HepG2 (cell line): Measurements from ENCODE around the gene KDM3B. TPM values are rescaled to one million over a fixed set of nuclear protein-coding genes. Genes with fewer than 3 reads are reported as not detected.
A peak's percentile ranks its signal among the peaks of the same experiment; 100 is the strongest.

Experiments
- AHDC1 ChIP-seq: sonication (generic); formaldehyde crosslinking; IDR thresholded peaks from 2 replicates; pipeline ENCODE4 v1.5.1; 2020; ENCODE audit warnings: mild to moderate bottlenecking, missing genetic modification reagents, borderline replicate concordance
- BCL3 ChIP-seq: sonication (generic); formaldehyde crosslinking; IDR thresholded peaks from 2 replicates; pipeline ENCODE4 v1.5.1; 2020; ENCODE audit warnings: mild to moderate bottlenecking, missing genetic modification reagents, moderate library complexity
- CBFB ChIP-seq: sonication (generic); formaldehyde crosslinking; IDR thresholded peaks from 2 replicates; pipeline ENCODE4 v1.4.0; 2020; ENCODE audit warnings: missing genetic modification reagents
- CREB1 ChIP-seq, 2 experiments: fragments of 450-650 bp in 1 of 2; IDR thresholded peaks; 2 replicates each; pipeline ENCODE4 v1.6.1; 2016 to 2017; ENCODE audit warnings: control low read depth in 1 of 2, mild to moderate bottlenecking in 1 of 2, missing compliant biosample characterization in 1 of 2, missing genetic modification characterization in 1 of 2
- FOXA3 ChIP-seq: IDR thresholded peaks from 2 replicates; pipeline ENCODE4 v1.6.1; 2016; ENCODE audit warnings: missing genetic modification reagents, missing compliant biosample characterization
- FOXC1 ChIP-seq: sonication (generic); formaldehyde crosslinking; IDR thresholded peaks from 2 replicates; pipeline ENCODE4 v1.8.0; 2022; ENCODE audit warnings: mild to moderate bottlenecking, missing genetic modification reagents, borderline replicate concordance
- GPBP1L1 ChIP-seq: sonication (generic); formaldehyde crosslinking; IDR thresholded peaks from 2 replicates; pipeline ENCODE4 v1.5.0; 2020; ENCODE audit warnings: mild to moderate bottlenecking, missing genetic modification reagents
- HNF1B ChIP-seq: sonication (generic); formaldehyde crosslinking; IDR thresholded peaks from 2 replicates; pipeline ENCODE4 v1.5.1; 2020; ENCODE audit warnings: mild to moderate bottlenecking, moderate library complexity, missing genetic modification reagents
- MXD3 ChIP-seq: IDR thresholded peaks from 2 replicates; pipeline ENCODE4 v1.6.1; 2016; ENCODE audit warnings: mild to moderate bottlenecking, missing biosample characterization, missing genetic modification reagents
- NAIF1 ChIP-seq: sonication (generic); formaldehyde crosslinking; IDR thresholded peaks from 2 replicates; pipeline ENCODE4 v1.5.0; 2020; ENCODE audit warnings: mild to moderate bottlenecking, missing genetic modification reagents, borderline replicate concordance
- POGZ ChIP-seq: sonication (generic); formaldehyde crosslinking; IDR thresholded peaks from 2 replicates; pipeline ENCODE4 v1.4.0; 2020; ENCODE audit warnings: mild to moderate bottlenecking, missing genetic modification reagents
- PTBP1 ChIP-seq: fragments of 200-400 bp; formaldehyde crosslinking; IDR thresholded peaks from 2 replicates; pipeline ENCODE4 v1.6.1; 2018; ENCODE audit warnings: low read length, low read depth; ENCODE audit not compliant: poor library complexity, severe bottlenecking
- TBX2 ChIP-seq: sonication (generic); formaldehyde crosslinking; IDR thresholded peaks from 2 replicates; pipeline ENCODE4 v1.5.0; 2020; ENCODE audit warnings: missing genetic modification reagents, mild to moderate bottlenecking, borderline replicate concordance
- TEAD3 ChIP-seq: optimal IDR thresholded peaks from 2 replicates; pipeline ENCODE3; 2016; ENCODE audit warnings: borderline replicate concordance
- ZFP36L1 ChIP-seq: sonication (generic); formaldehyde crosslinking; IDR thresholded peaks from 2 replicates; pipeline ENCODE4 v1.8.0; 2022; ENCODE audit warnings: mild to moderate bottlenecking, missing genetic modification reagents, moderate library complexity
- ZFP82 ChIP-seq: sonication (generic); formaldehyde crosslinking; IDR thresholded peaks from 2 replicates; pipeline ENCODE4 v1.5.1; 2020; ENCODE audit warnings: mild to moderate bottlenecking, missing genetic modification reagents, borderline replicate concordance
- ZNF776 ChIP-seq: sonication (generic); formaldehyde crosslinking; IDR thresholded peaks from 2 replicates; pipeline ENCODE4 v1.4.0; 2020; ENCODE audit warnings: mild to moderate bottlenecking, missing genetic modification reagents
- ZNF816 ChIP-seq: sonication (generic); formaldehyde crosslinking; IDR thresholded peaks from 2 replicates; pipeline ENCODE4 v1.8.0; 2022; ENCODE audit warnings: missing genetic modification reagents, mild to moderate bottlenecking, borderline replicate concordance
- polyA plus RNA-seq, 8 experiments: library from polyadenylated mRNA; depleted of rRNA in 3 of 8; stranded (reverse) in 7 of 8; unstranded in 1 of 8; fragments of >200 nt; fragmentation: Illumina TruSeq in 4 of 8; extraction: Trizol in 4 of 8; gene quantifications; 2 replicates each; pipeline versions ENCODE4 v1.2.1 to v1.2.3, GENCODE V29; 2011 to 2016; ENCODE audit warnings: low read depth in 4 of 8, missing spikeins in 1 of 8, mixed read lengths in 1 of 8; ENCODE audit not compliant: insufficient read depth in 1 of 8
- total RNA-seq, 5 experiments: library from RNA; depleted of rRNA; stranded (reverse); fragments of >200 nt; fragmentation: Illumina TruSeq; extraction: Trizol; gene quantifications; 2 replicates each; pipeline ENCODE4 v1.2.3, GENCODE V29; 2016; ENCODE audit warnings: low read depth in 1 of 5

The KDM3B gene
- total and polyA plus RNA-seq, 2 of the 13 experiments (the other 11 are each of a cell fraction or from before 2014, with no cell fraction given) = 19.7 to 34.3 TPM

- peak; percentile 55; the same call in 1 of the 2 replicates for TF ChIP-seq CREB1 (IDR thresholded peaks at IDR 0.05)
- peak; percentile 72 for TF ChIP-seq CREB1 (CRISPR knock-in tag; IDR thresholded peaks at IDR 0.05)
- peak; percentile 74; the same call in 1 of the 2 replicates for TF ChIP-seq MXD3 (CRISPR knock-in tag)
- peak; percentile 44; the same call in 1 of the 2 replicates for TF ChIP-seq AHDC1 (CRISPR knock-in tag)
- TF ChIP-seq NAIF1 (CRISPR knock-in tag) = no peak
- TF ChIP-seq TBX2 (CRISPR knock-in tag) = peak; percentile 72; the same call in 1 of the 2 replicates
- no peak for TF ChIP-seq GPBP1L1 (CRISPR knock-in tag)
- TF ChIP-seq ZNF776 (CRISPR knock-in tag) = peak; percentile 63; the same call in 1 of the 2 replicates
- peak; percentile 73 for TF ChIP-seq BCL3
- peak; percentile 25; the same call in 1 of the 2 replicates for TF ChIP-seq ZNF816 (CRISPR knock-in tag)
- no peak for TF ChIP-seq POGZ (CRISPR knock-in tag)
- TF ChIP-seq HNF1B (CRISPR knock-in tag) = peak; percentile 85
- TF ChIP-seq CBFB (CRISPR knock-in tag) = 0 out of 2 replicates have a peak, but pooled peaks have one; percentile 19
- peak; percentile 91 for TF ChIP-seq ZFP36L1
- no peak; the same call in 1 of the 2 replicates for TF ChIP-seq FOXC1 (CRISPR knock-in tag)
- peak; percentile 43 for TF ChIP-seq TEAD3 (CRISPR knock-in tag)
- TF ChIP-seq ZFP82 (CRISPR knock-in tag) = no peak
- peak; percentile 48 for TF ChIP-seq FOXA3
- no peak for TF ChIP-seq PTBP1
Measured at GRCh38 chr5:138459311-138459933, 106.9 kb downstream of the KDM3B start (continued).
